HG03159 (cell line): ENCODE measurements around the gene TEX261.
"Not testable (repeated sequence)": the region's sequence is repeated elsewhere in the genome, so short reads cannot be mapped to it uniquely, and the experiment has no call there.

Experiments
- ATAC-seq: cut with Tn5 transposase; IDR thresholded peaks from one replicate; pipeline ENCODE4 v1.9.1; 2021; ENCODE audit warnings: mild to moderate bottlenecking, moderate library complexity; ENCODE audit not compliant: unreplicated experiment

Gene TEX261

GRCh38 chr2:71000780-71001591, 6.3 kb upstream of the TEX261 start:
- ATAC-seq, result peak; percentile 82

GRCh38 chr2:70999931-71000330, 5.3 kb upstream of the TEX261 start:
- not testable (repeated sequence) for ATAC-seq

GRCh38 chr2:70999362-70999761, 4.7 kb upstream of the TEX261 start:
- ATAC-seq, result no peak

GRCh38 chr2:70998885-70999284, 4.2 kb upstream of the TEX261 start:
- not testable (repeated sequence) for ATAC-seq

- peak; percentile 45 for ATAC-seq
Observed at GRCh38 chr2:70995426-70995729, 705 bp upstream of the TEX261 start.

- ATAC-seq, result peak; percentile 26
Observed at GRCh38 chr2:70994009-70994698, 519 bp downstream of the TEX261 start.

GRCh38 chr2:70992945-70993853, 1.5 kb downstream of the TEX261 start:
- no peak for ATAC-seq

GRCh38 chr2:70991742-70992141, 2.9 kb downstream of the TEX261 start:
- no peak for ATAC-seq

GRCh38 chr2:70991142-70991541, 3.5 kb downstream of the TEX261 start:
- ATAC-seq, result no peak

- no peak for ATAC-seq
Observed at GRCh38 chr2:70990216-70990615, 4.5 kb downstream of the TEX261 start.

GRCh38 chr2:70988726-70989648, 5.7 kb downstream of the TEX261 start:
- ATAC-seq, result no peak

GRCh38 chr2:70988151-70988550, 6.5 kb downstream of the TEX261 start:
- ATAC-seq, result no peak

GRCh38 chr2:70987386-70987785, 7.3 kb downstream of the TEX261 start:
- ATAC-seq, result no peak

GRCh38 chr2:70986499-70987189, 8.0 kb downstream of the TEX261 start:
- no peak for ATAC-seq

GRCh38 chr2:70985956-70986355, 8.7 kb downstream of the TEX261 start:
- no peak for ATAC-seq

- peak; percentile 6 for ATAC-seq
Observed at GRCh38 chr2:70985283-70985688, 9.4 kb downstream of the TEX261 start.

GRCh38 chr2:70984576-70985282, 9.9 kb downstream of the TEX261 start:
- peak; percentile 95 for ATAC-seq

- no peak for ATAC-seq
Observed at GRCh38 chr2:70984228-70984575, 10.5 kb downstream of the TEX261 start.

- no peak for ATAC-seq
Observed at GRCh38 chr2:70983506-70984227, 11.0 kb downstream of the TEX261 start.
